GM19468 (cell line): ENCODE results near the gene PRKCH.

ENCODE experiments used
- ATAC-seq: cut with Tn5 transposase; IDR thresholded peaks from one replicate; pipeline ENCODE4 v1.9.1; 2021; ENCODE audit warnings: mild to moderate bottlenecking, moderate library complexity, moderate number of reproducible peaks; ENCODE audit not compliant: unreplicated experiment; ENCODE audit errors: extremely low read depth

The PRKCH gene

GRCh38 chr14:61466249-61466904 is 145.0 kb downstream of the PRKCH start:
- no peak for ATAC-seq

- no peak for ATAC-seq
Observed at GRCh38 chr14:61466905-61467280, 145.5 kb downstream of the PRKCH start.

GRCh38 chr14:61467296-61467695 is 145.9 kb downstream of the PRKCH start:
- ATAC-seq, result no peak

DNA sequence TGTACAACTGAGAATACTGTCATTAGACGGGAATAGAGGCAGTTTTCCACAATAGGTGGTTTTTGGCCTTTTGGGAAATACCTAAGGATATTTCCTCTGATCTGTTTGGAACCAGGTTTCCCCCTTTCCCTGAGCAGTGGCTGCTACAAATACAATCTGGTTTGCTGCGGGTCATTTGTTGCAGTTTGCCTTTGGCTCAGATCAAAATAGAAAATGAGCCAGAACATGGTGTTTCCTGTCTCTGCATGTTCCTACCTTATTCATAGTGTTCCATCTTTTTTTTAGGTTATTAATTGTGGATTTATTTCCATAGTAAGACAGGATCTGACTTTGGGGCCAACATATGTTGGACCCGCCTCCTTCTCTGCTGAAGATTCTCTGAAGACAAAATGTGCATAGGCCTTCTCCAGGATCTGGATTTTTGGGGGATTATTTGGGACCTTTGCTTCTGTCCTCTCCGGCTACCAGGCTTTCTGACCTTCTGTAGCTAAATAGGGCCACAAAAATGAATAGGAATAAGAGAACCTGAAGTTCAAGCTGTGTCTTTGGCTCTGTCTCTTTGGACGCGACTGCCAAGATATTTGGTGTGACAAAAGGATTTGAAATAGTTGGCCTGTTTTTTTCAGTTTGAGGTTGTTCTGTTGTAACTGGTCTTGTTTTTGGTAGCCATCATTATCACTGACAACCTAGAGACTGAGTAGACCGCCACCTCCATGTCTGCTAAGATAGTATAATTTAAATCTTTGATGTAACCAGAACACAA is 146.9 kb downstream of the PRKCH start:
- ATAC-seq, result no peak

GRCh38 chr14:61469781-61470180 is 148.4 kb downstream of the PRKCH start:
- no peak for ATAC-seq

DNA sequence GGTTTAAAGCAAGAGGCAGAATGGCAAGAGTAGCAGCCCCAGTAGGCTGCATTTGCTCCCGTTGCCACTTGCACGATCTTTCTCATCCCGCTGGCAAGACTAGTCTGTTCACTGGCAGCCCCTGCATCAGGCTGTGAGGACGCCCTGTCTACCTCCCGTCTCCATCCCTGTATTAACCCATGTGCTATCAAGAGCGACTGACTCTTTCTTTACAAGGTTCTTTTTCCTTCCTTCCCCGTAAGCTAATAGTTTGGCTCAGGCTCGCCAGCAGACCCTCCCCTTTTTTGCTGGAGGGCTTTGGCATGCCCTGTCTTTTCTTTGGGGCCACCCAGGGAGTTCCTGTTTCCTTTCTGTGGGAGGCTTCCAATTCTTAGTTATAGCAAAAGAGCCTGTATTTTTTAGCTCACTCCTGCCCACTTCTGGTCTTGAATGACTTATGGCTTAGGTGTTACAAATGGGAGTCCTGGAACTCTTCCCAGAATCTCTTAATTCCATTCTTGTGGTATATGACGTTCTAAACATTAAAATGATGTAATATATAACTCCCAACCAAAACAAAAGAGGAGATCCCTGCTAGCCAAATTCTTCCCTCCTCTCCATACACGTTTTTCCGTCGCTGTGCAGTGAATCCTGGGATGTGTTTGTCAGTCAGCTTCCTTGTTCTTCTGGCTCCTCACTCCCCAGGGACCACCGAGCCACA is 149.0 kb downstream of the PRKCH start:
- no peak for ATAC-seq

DNA sequence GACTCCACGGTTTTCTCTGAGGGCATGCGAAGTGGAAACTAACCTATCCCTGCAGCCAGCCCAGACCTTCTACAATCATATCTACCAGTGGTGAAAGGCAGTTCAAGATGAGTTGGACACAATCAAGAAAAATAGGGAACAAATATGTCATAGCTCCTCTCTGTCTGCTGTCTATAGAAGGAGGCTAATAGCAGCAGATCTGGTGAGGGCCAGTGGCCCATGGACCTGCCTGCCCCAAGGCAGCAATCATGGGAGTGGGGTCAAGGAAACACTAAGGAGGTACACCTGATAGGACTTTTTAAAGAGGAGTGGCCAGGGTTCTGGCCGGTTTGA is 149.5 kb downstream of the PRKCH start:
- ATAC-seq, result no peak

- no peak for ATAC-seq
Observed at GRCh38 chr14:61471297-61472005, 150.1 kb downstream of the PRKCH start.

DNA sequence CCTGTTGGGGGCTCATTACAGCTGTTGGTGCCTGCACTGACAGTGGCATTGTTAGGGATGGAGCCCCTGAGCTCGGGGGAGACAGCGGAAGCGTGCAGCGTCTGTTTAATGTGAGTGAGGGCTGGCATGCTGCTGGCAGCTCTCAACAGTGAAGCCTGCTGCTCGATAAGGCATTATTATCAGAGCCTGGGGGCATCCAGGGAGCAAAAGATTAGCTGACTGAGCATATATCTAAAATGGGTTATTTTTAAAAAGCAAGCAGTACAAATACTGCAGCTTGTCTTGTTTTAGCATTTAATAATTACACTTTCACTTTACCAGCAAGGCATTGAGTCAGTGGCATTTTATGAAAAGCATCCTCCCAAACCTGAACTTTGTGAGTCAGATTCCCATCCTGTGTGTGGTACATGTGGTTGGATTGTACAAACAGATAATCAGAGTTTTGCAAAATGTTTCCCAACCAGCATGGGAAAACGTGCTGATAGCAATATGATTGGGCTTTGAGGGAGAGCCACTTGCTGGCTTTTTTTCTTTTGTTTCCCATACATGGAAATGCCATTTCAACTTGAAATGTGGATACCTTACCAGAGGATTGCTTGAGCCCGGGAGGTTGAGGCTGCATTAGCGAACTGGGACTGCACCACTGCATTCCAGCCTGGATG is 150.8 kb downstream of the PRKCH start:
- ATAC-seq, result no peak

GRCh38 chr14:61472801-61473376 is 151.5 kb downstream of the PRKCH start:
- no peak for ATAC-seq

DNA sequence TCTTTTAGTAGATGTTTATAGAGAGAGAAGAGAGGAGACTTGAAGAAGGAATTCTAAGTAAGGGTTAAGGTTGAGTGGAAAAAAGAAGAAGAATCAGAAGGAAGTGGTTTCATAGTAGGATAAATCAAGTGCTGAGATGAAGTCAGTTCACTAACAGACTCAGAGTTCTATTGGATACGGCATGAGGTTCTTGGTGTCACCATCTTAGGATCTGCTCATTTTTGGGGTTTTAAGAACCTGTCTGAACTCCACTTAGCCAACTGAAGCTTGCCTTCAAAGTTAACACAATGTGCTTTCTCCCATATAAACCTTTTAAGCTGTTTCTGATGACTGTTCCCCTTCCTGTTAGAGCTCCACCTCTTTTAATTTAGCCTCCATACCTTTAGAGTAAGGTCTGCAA is 152.6 kb downstream of the PRKCH start:
- ATAC-seq, result no peak

DNA sequence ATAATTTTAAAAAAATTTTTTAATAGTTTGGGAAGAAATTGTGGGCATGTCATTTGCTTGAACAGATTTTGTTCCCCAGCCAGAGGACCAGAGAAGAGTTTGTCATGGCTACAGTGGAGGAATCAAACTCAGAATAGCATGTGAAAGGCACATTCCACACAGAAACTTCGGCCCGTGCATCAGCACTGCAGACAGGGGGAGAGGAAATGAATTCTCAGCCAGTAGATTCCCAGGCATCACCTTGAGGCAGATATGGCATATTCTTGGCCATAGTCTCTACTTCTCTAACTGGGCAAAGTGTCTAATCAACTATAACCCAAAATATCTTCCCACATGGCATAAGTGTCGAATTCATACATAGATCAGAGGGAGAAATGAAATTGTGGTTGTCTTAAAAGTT is 153.3 kb downstream of the PRKCH start:
- no peak for ATAC-seq

GRCh38 chr14:61475316-61475715 is 153.9 kb downstream of the PRKCH start:
- no peak for ATAC-seq

DNA sequence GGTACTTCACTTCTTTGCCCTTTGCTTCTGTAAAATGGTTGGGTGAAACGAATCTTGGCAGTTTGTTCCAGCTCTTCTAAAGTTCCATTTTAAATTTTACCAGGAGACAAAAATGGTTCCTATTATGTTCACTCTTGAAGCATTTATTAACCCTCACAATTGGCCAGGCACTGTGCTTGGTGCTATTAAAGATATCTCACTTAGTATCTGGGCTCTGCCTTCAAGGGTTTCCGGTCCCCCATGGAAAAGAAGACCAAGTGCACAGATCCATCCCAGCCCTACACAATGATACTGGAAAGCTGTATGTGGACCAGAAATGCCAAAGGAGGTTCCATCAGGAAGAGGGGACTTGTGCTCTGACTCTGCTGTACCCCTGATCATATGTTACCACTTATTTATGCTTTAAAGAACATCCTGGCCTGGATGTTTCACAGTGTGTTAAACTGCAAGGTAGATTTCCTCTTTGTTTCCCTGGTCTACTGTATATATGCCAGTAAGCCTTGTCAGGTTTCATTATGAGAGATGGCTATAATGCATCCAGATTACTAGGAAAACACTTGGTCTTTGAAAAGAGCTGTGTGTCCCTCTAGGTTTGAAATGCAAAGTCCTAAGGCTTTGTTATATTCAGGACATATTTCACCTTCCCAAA is 154.8 kb downstream of the PRKCH start:
- ATAC-seq, result no peak

- ATAC-seq, result no peak
Observed at GRCh38 chr14:61476754-61477410, 155.5 kb downstream of the PRKCH start.

DNA sequence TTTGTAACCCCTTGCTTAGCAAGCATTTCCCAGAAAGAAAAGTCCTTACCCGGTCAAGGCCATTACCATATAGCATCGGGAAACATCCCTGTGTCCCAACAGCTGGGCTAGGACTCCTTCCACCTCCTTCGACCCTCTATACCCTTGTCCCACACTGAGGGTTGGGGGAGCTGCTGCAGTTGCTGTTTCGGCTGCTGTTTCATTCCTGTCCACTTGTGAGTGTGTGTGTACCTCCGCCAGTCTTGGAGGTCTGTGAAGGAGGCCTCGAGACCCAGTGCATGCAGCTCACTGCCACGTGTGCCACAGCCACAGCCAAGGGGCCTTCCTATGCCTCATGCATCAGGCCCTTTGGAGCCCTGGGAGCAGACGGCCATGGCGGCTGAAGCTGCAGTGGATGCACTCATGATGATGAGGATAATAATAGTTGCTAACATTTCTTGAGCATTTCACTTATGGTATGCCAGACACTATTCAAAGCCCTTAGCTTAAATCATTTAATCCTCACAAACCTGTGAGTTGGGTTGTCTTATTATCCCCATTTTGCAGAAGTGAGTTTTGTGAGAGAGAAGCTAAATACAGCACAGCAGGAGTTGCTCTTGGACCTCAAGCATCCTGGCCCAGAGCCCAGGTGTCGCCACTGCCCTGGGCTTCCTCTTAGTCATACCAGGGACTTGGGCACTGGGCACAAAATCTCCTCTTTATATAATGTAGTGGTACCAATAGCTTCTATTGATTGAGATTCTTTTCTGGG is 156.5 kb downstream of the PRKCH start:
- ATAC-seq, result no peak

- no peak for ATAC-seq
Observed at GRCh38 chr14:61478971-61479473, 157.6 kb downstream of the PRKCH start.
